SU-DHL-6 (cell line): ENCODE results near the gene CARHSP1.

ENCODE experiments used
- H2AFZ ChIP-seq: fragments of 200-600 bp; sonication (generic); 2 replicates; pipeline ENCODE4 v1.6.1; 2014; ENCODE audit warnings: low read depth, mild to moderate bottlenecking, moderate library complexity, mixed read lengths, antibody characterized with exemption, low read length; ENCODE audit not compliant: severe bottlenecking
- H3F3A ChIP-seq: fragments of 200-600 bp; shearing (Covaris generic); 2 replicates; pipeline ENCODE4 v1.6.0; 2016; ENCODE audit warnings: antibody characterized with exemption, mild to moderate bottlenecking; ENCODE audit not compliant: insufficient read depth
- H3K27ac ChIP-seq: fragments of 200-600 bp; sonication (generic); 2 replicates; pipeline ENCODE4 v1.5.1; 2016; ENCODE audit warnings: low read depth, mild to moderate bottlenecking, low read length, moderate library complexity, mixed read lengths
- H3K27me3 ChIP-seq: fragments of 200-600 bp; sonication (generic), shearing (Covaris generic); 2 replicates; pipeline ENCODE4 v1.6.0; 2014; ENCODE audit warnings: mild to moderate bottlenecking, low read length
- H3K36me3 ChIP-seq: fragments of 200-600 bp; sonication (generic); 2 replicates; pipeline ENCODE4 v1.6.1; 2014; ENCODE audit warnings: mild to moderate bottlenecking, low read length, mixed read lengths
- H3K4me2 ChIP-seq: fragments of 300-600, 200-600 bp; shearing (Covaris generic), sonication (generic); 2 replicates; pipeline ENCODE4 v1.6.0; 2014; ENCODE audit warnings: low read length, low read depth, mild to moderate bottlenecking; ENCODE audit not compliant: poor library complexity, severe bottlenecking
- H3K4me3 ChIP-seq: fragments of 200-600 bp; sonication (generic); 2 replicates; pipeline ENCODE4 v1.5.1; 2014; ENCODE audit warnings: antibody characterized with exemption, low read length, mild to moderate bottlenecking, mixed read lengths; ENCODE audit not compliant: insufficient read depth, poor library complexity, severe bottlenecking
- H3K79me2 ChIP-seq: fragments of 200-600 bp; sonication (generic); 2 replicates; pipeline ENCODE4 v1.6.1; 2014; ENCODE audit warnings: mild to moderate bottlenecking, low read length, moderate library complexity; ENCODE audit not compliant: insufficient read depth
- H3K9ac ChIP-seq: fragments of 200-600 bp; sonication (generic); 2 replicates; pipeline ENCODE4 v1.7.0; 2014; ENCODE audit warnings: mild to moderate bottlenecking, low read length
- H3K9me2 ChIP-seq: fragments of 200-600 bp; sonication (generic); replicated peaks from 2 replicates; pipeline ENCODE4 v1.6.1; 2014; ENCODE audit warnings: low read length; ENCODE audit not compliant: insufficient read depth
- H3K9me3 ChIP-seq: fragments of 200-600 bp; sonication (generic); 2 replicates; pipeline ENCODE4 v1.6.1; 2014; ENCODE audit warnings: low read length, mixed read lengths; ENCODE audit not compliant: insufficient read depth
- H4K20me1 ChIP-seq: fragments of 200-600 bp; sonication (generic); 2 replicates; pipeline ENCODE4 v1.6.1; 2014; ENCODE audit warnings: low read depth, mild to moderate bottlenecking, antibody characterized with exemption, low read length, moderate library complexity, mixed read lengths
- CTCF ChIP-seq: fragments of 200-600 bp; sonication (generic); IDR thresholded peaks from one replicate; pipeline ENCODE4 v1.5.1; 2017; ENCODE audit warnings: antibody characterized with exemption, mild to moderate bottlenecking, low read length, moderate library complexity; ENCODE audit not compliant: insufficient read depth, poor library complexity, severe bottlenecking
- EZH2phosphoT487 ChIP-seq: fragments of 200-600 bp; sonication (generic), shearing (Covaris generic); conservative IDR thresholded peaks from 2 replicates; pipeline ENCODE4 v1.6.1; 2018; ENCODE audit warnings: mild to moderate bottlenecking, antibody characterized with exemption, low read length, moderate library complexity, mixed read lengths

CARHSP1 gene

GRCh38 chr16:8814095-8814806, 54.6 kb downstream of the CARHSP1 start:
- Histone ChIP-seq H3K9ac (no peak overlapping the region), H2AFZ (no peak overlapping the region), H3K9me3 (no peaks in the 10 kb centered on the region), H4K20me1 (no peaks in the 10 kb centered on the region), H3K27ac (no peak overlapping the region), H3K27me3 (no peaks in the 10 kb centered on the region), H3K9me2 (no peaks in the 10 kb centered on the region), H3K79me2 (peaks cover under 1% of the 10 kb centered on the region), H3K4me2 (no peak overlapping the region), H3F3A (0 out of 2 replicates have a peak, but pooled peaks cover 5% of the 10 kb centered on the region), H3K4me3 (no peak overlapping the region), H3K36me3 (peaks cover 42% of the 10 kb centered on the region)
- TF ChIP-seq CTCF (no peak), EZH2phosphoT487 (no peak)

- Histone ChIP-seq H3K9me2 (no peaks in the 10 kb centered on the region), H3K4me2 (no peak overlapping the region), H3F3A (0 out of 2 replicates have a peak, but pooled peaks cover 4% of the 10 kb centered on the region)
Measured at GRCh38 chr16:8812162-8812843, 56.5 kb downstream of the CARHSP1 start.

GRCh38 chr16:8808613-8809353, 60.0 kb downstream of the CARHSP1 start:
- H3K9me3 ChIP-seq: no peaks in the 10 kb centered on the region
- H3K4me2 ChIP-seq: no peak overlapping the region
- no peak overlapping the region for H3K27ac ChIP-seq
- H4K20me1 ChIP-seq: no peaks in the 10 kb centered on the region; the same call in 1 of the 2 replicates
- H3K27me3 ChIP-seq: no peaks in the 10 kb centered on the region
- peaks cover 27% of the 10 kb centered on the region for H3K79me2 ChIP-seq
- no peaks in the 10 kb centered on the region for H3K9me2 ChIP-seq
- H3F3A ChIP-seq: no peaks in the 10 kb centered on the region
- peaks cover 51% of the 10 kb centered on the region for H3K36me3 ChIP-seq
- no peak overlapping the region for H3K9ac ChIP-seq
- no peak overlapping the region for H2AFZ ChIP-seq
- no peak for TF ChIP-seq EZH2phosphoT487
- no peak for TF ChIP-seq CTCF
- no peak overlapping the region for H3K4me3 ChIP-seq

More at GRCh38 chr16:8812162-8812843, 56.5 kb downstream of the CARHSP1 start:
- no peaks in the 10 kb centered on the region for H4K20me1 ChIP-seq
- H3K9ac ChIP-seq: no peak overlapping the region
- H3K4me3 ChIP-seq: no peak overlapping the region
- H3K36me3 ChIP-seq: peaks cover 54% of the 10 kb centered on the region
- H3K79me2 ChIP-seq: peaks cover 6% of the 10 kb centered on the region
- TF ChIP-seq EZH2phosphoT487 (no peak), CTCF (no peak)
- H3K27ac ChIP-seq: no peak overlapping the region
- H3K9me3 ChIP-seq: no peaks in the 10 kb centered on the region
- no peak overlapping the region for H2AFZ ChIP-seq
- H3K27me3 ChIP-seq: no peaks in the 10 kb centered on the region
